ENCODE data around the gene PRND. TPM values are rescaled to one million over a fixed set of nuclear protein-coding genes. Genes with fewer than 3 reads are reported as not detected.
"Not testable (repeated sequence)": the region's sequence is repeated elsewhere in the genome, so short reads cannot be mapped to it uniquely, and the experiment has no call there.

Gene PRND
- total RNA-seq, 1 experiment from 2014 or later = under 0.01 TPM

GRCh38 chr20:4737857-4738627, 16.3 kb downstream of the PRND start:
- DNase-seq (ENCODE audit: low read depth) = no peak

- DNase-seq (ENCODE audit: low read depth) = peak; percentile 63
These were observed 19.2 kb downstream of the PRND start for GRCh38 chr20:4740774-4741431.

- no peak for DNase-seq (ENCODE audit: low read depth)
These were observed 27.1 kb downstream of the PRND start for GRCh38 chr20:4748847-4749246.

- no peak for DNase-seq (ENCODE audit: low read depth)
These were observed 27.6 kb downstream of the PRND start for GRCh38 chr20:4749326-4749725.

- DNase-seq (ENCODE audit: low read depth) = no peak
These were observed 28.7 kb downstream of the PRND start for GRCh38 chr20:4750381-4750780.

- DNase-seq (ENCODE audit: low read depth) = peak; percentile 18
These were observed 37.6 kb downstream of the PRND start for GRCh38 chr20:4759100-4759884.

- no peak for DNase-seq (ENCODE audit: low read depth)
These were observed 41.6 kb downstream of the PRND start for GRCh38 chr20:4763261-4763660.

- DNase-seq (ENCODE audit: low read depth) = no peak
These were observed 42.2 kb downstream of the PRND start for GRCh38 chr20:4763723-4764510.

- no peak for DNase-seq (ENCODE audit: low read depth)
These were observed 43.1 kb downstream of the PRND start for GRCh38 chr20:4764805-4765204.

GRCh38 chr20:4765681-4766080, 44.0 kb downstream of the PRND start:
- no peak for DNase-seq (ENCODE audit: low read depth)

- no peak for DNase-seq (ENCODE audit: low read depth)
These were observed 44.9 kb downstream of the PRND start for GRCh38 chr20:4766631-4767030.

GRCh38 chr20:4767084-4767483, 45.4 kb downstream of the PRND start:
- no peak for DNase-seq (ENCODE audit: low read depth)

GRCh38 chr20:4769328-4769727, 47.6 kb downstream of the PRND start:
- DNase-seq (ENCODE audit: low read depth) = no peak

GRCh38 chr20:4770026-4770425, 48.3 kb downstream of the PRND start:
- DNase-seq (ENCODE audit: low read depth) = no peak

GRCh38 chr20:4771004-4771403, 49.3 kb downstream of the PRND start:
- no peak for DNase-seq (ENCODE audit: low read depth)

- DNase-seq (ENCODE audit: low read depth) = no peak
These were observed 50.4 kb downstream of the PRND start for GRCh38 chr20:4772132-4772531.

- DNase-seq (ENCODE audit: low read depth) = not testable (repeated sequence)
These were observed 51.3 kb downstream of the PRND start for GRCh38 chr20:4773014-4773413.

- no peak for DNase-seq (ENCODE audit: low read depth)
These were observed 52.0 kb downstream of the PRND start for GRCh38 chr20:4773736-4774135.

- peak; percentile 18 for DNase-seq (ENCODE audit: low read depth)
These were observed 52.5 kb downstream of the PRND start for GRCh38 chr20:4774207-4774606.

- peak; percentile 14 for DNase-seq (ENCODE audit: low read depth)
These were observed 53.8 kb downstream of the PRND start for GRCh38 chr20:4775322-4776078.

- peak; percentile 21 for DNase-seq (ENCODE audit: low read depth)
These were observed 54.4 kb downstream of the PRND start for GRCh38 chr20:4776079-4776630.
